HepG2 (cell line): ENCODE measurements around the gene ZNF213. TPM values are rescaled to one million over a fixed set of nuclear protein-coding genes. Genes with fewer than 3 reads are reported as not detected.

ENCODE experiments used
- AHR ChIP-seq: IDR thresholded peaks from 2 replicates; pipeline ENCODE4 v1.6.1; 2018; ENCODE audit warnings: missing genetic modification reagents, missing compliant biosample characterization
- ATM ChIP-seq: fragments of 450-650 bp; IDR thresholded peaks from 2 replicates; pipeline ENCODE4 v1.7.1; 2017; ENCODE audit warnings: mild to moderate bottlenecking, borderline replicate concordance
- GLI4 ChIP-seq: sonication (generic); formaldehyde crosslinking; IDR thresholded peaks from 2 replicates; pipeline ENCODE4 v1.5.1; 2020; ENCODE audit warnings: missing genetic modification reagents, mild to moderate bottlenecking, moderate library complexity, borderline replicate concordance
- HHEX ChIP-seq: IDR thresholded peaks from 2 replicates; pipeline ENCODE4 v1.6.1; 2016; ENCODE audit warnings: control low read depth
- HMG20B ChIP-seq: conservative IDR thresholded peaks from 2 replicates; pipeline ENCODE4 v1.6.1; 2016; ENCODE audit warnings: missing genetic modification reagents, missing compliant biosample characterization
- JUN ChIP-seq: sonication (generic); formaldehyde crosslinking; IDR thresholded peaks from 2 replicates; pipeline ENCODE4 v1.4.0; 2020; ENCODE audit warnings: mild to moderate bottlenecking, missing genetic modification reagents
- KAT8 ChIP-seq: IDR thresholded peaks from 2 replicates; pipeline ENCODE4 v1.6.1; 2016; ENCODE audit warnings: missing genetic modification reagents, missing compliant biosample characterization
- KLF6 ChIP-seq: IDR thresholded peaks from 2 replicates; pipeline ENCODE4 v1.8.0; 2016; ENCODE audit warnings: missing biosample characterization, missing genetic modification reagents
- PHF21A ChIP-seq: sonication (generic); formaldehyde crosslinking; IDR thresholded peaks from 2 replicates; pipeline ENCODE4 v1.5.0; 2020; ENCODE audit warnings: mild to moderate bottlenecking, missing genetic modification reagents
- ZFX ChIP-seq: sonication (generic); formaldehyde crosslinking; IDR thresholded peaks from 2 replicates; pipeline ENCODE4 v1.4.0; 2020; ENCODE audit warnings: mild to moderate bottlenecking, low read depth, missing genetic modification reagents, moderate library complexity
- ZFY ChIP-seq: sonication (generic); formaldehyde crosslinking; IDR thresholded peaks from 2 replicates; pipeline ENCODE4 v1.4.0; 2020; ENCODE audit warnings: missing genetic modification reagents
- ZNF382 ChIP-seq: sonication (generic); formaldehyde crosslinking; IDR thresholded peaks from 2 replicates; pipeline ENCODE4 v1.5.0; 2020; ENCODE audit warnings: missing genetic modification reagents, mild to moderate bottlenecking, borderline replicate concordance
- ZNF614 ChIP-seq: IDR thresholded peaks from 2 replicates; pipeline ENCODE4 v1.6.1; 2018; ENCODE audit warnings: missing biosample characterization, missing genetic modification reagents, inconsistent platforms, borderline replicate concordance
- ZNF678 ChIP-seq: sonication (generic); formaldehyde crosslinking; IDR thresholded peaks from 2 replicates; pipeline ENCODE4 v1.4.0; 2020; ENCODE audit warnings: mild to moderate bottlenecking, missing genetic modification reagents
- ZNF790 ChIP-seq: sonication (generic); formaldehyde crosslinking; IDR thresholded peaks from 2 replicates; pipeline ENCODE4 v1.8.0; 2022; ENCODE audit warnings: missing genetic modification reagents, mild to moderate bottlenecking, borderline replicate concordance
- polyA plus RNA-seq, 8 experiments: library from polyadenylated mRNA; depleted of rRNA in 3 of 8; stranded (reverse) in 7 of 8; unstranded in 1 of 8; fragments of >200 nt; fragmentation: Illumina TruSeq in 4 of 8; extraction: Trizol in 4 of 8; gene quantifications; 2 replicates each; pipeline versions ENCODE4 v1.2.1 to v1.2.3, GENCODE V29; 2011 to 2016; ENCODE audit warnings: low read depth in 4 of 8, missing spikeins in 1 of 8, mixed read lengths in 1 of 8; ENCODE audit not compliant: insufficient read depth in 1 of 8
- total RNA-seq, 5 experiments: library from RNA; depleted of rRNA; stranded (reverse); fragments of >200 nt; fragmentation: Illumina TruSeq; extraction: Trizol; gene quantifications; 2 replicates each; pipeline ENCODE4 v1.2.3, GENCODE V29; 2016; ENCODE audit warnings: low read depth in 1 of 5
- TF ChIP-seq, protein P1 (sequence below): IDR thresholded peaks from 2 replicates; pipeline ENCODE4 v1.6.1; 2016
- TF ChIP-seq, protein P2 (sequence below): sonication (generic); formaldehyde crosslinking; IDR thresholded peaks from 2 replicates; pipeline ENCODE4 v1.5.0; 2020; ENCODE audit warnings: mild to moderate bottlenecking, missing genetic modification reagents, moderate library complexity
- TF ChIP-seq, protein P3 (sequence below): IDR thresholded peaks from 2 replicates; pipeline ENCODE4 v1.4.0; 2020; ENCODE audit warnings: mild to moderate bottlenecking, missing genetic modification reagents
- TF ChIP-seq, protein P4 (sequence below): sonication (generic); formaldehyde crosslinking; IDR thresholded peaks from 2 replicates; pipeline ENCODE4 v1.5.1; 2020; ENCODE audit warnings: mild to moderate bottlenecking, missing genetic modification reagents

Gene ZNF213
- total and polyA plus RNA-seq, 2 of the 13 experiments (the other 11 are each of a cell fraction or from before 2014, with no cell fraction given), result 0.59 to 0.97 TPM

DNA sequence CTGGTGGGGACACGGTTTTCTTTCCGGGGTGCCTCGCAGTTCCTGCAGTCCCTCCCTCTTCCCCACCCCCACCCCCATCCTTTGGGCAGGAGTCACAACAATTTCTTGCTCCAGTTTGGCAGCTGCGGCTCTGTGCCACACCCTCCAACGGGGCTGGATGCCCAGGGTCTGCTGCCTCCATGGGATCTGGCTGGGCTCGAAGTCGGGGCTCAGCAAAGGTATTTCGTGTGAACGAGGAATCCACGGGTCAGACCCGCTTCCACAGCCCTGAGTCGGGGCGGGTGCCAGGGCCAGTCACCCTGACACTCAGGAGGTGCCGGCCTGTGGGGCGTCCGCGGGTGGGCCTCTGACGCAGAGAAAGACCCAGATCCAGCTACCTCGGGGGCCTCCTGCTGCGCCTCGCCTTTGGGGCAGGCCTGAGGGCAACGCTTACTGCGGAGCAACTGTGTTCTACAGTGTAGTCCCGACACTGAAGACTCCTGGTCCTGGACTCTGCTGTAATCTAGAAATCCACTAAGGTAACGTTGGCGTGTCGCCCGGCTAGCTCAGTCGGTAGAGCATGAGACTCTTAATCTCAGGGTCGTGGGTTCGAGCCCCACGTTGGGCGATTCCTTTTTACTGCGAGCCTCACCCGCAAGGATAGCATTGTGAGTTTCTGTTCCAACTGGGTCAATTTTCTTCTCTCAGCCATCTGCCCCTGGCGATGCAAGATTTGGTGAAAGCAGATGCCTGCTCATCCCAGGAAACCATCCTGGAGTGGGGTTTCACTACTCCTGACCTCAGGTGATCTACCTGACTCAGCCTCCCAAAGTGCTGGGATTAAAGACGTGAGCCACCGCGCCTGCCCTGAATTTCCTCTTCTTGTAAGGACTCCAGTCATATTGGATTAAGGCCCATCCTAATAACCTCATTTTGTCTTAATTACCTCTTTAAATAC lies 40.6 kb downstream of the ZNF213 start (continued):
- TF ChIP-seq ZNF382 (CRISPR knock-in tag), result no peak
- no peak for TF ChIP-seq ZFY (CRISPR knock-in tag)
- TF ChIP-seq HMG20B (CRISPR knock-in tag), result 0 out of 2 replicates have a peak, but pooled peaks have one; percentile 21
- TF ChIP-seq, protein P1, sequence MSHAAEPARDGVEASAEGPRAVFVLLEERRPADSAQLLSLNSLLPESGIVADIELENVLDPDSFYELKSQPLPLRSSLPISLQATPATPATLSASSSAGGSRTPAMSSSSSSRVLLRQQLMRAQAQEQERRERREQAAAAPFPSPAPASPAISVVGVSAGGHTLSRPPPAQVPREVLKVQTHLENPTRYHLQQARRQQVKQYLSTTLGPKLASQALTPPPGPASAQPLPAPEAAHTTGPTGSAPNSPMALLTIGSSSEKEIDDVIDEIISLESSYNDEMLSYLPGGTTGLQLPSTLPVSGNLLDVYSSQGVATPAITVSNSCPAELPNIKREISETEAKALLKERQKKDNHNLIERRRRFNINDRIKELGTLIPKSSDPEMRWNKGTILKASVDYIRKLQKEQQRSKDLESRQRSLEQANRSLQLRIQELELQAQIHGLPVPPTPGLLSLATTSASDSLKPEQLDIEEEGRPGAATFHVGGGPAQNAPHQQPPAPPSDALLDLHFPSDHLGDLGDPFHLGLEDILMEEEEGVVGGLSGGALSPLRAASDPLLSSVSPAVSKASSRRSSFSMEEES (CRISPR knock-in tag), result 0 out of 2 replicates have a peak, but pooled peaks have one; percentile 33
- no peak for TF ChIP-seq KLF6 (CRISPR knock-in tag)
- no peak for TF ChIP-seq ATM
- peak; percentile 48; the same call in 1 of the 2 replicates for TF ChIP-seq PHF21A
- no peak for TF ChIP-seq HHEX
- TF ChIP-seq, protein P2, sequence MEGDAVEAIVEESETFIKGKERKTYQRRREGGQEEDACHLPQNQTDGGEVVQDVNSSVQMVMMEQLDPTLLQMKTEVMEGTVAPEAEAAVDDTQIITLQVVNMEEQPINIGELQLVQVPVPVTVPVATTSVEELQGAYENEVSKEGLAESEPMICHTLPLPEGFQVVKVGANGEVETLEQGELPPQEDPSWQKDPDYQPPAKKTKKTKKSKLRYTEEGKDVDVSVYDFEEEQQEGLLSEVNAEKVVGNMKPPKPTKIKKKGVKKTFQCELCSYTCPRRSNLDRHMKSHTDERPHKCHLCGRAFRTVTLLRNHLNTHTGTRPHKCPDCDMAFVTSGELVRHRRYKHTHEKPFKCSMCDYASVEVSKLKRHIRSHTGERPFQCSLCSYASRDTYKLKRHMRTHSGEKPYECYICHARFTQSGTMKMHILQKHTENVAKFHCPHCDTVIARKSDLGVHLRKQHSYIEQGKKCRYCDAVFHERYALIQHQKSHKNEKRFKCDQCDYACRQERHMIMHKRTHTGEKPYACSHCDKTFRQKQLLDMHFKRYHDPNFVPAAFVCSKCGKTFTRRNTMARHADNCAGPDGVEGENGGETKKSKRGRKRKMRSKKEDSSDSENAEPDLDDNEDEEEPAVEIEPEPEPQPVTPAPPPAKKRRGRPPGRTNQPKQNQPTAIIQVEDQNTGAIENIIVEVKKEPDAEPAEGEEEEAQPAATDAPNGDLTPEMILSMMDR (CRISPR knock-in tag), result peak; percentile 3; the same call in 1 of the 2 replicates
- TF ChIP-seq AHR (CRISPR knock-in tag), result 0 out of 2 replicates have a peak, but pooled peaks have one; percentile 29
- TF ChIP-seq ZNF678 (CRISPR knock-in tag), result no peak
- TF ChIP-seq, protein P3, sequence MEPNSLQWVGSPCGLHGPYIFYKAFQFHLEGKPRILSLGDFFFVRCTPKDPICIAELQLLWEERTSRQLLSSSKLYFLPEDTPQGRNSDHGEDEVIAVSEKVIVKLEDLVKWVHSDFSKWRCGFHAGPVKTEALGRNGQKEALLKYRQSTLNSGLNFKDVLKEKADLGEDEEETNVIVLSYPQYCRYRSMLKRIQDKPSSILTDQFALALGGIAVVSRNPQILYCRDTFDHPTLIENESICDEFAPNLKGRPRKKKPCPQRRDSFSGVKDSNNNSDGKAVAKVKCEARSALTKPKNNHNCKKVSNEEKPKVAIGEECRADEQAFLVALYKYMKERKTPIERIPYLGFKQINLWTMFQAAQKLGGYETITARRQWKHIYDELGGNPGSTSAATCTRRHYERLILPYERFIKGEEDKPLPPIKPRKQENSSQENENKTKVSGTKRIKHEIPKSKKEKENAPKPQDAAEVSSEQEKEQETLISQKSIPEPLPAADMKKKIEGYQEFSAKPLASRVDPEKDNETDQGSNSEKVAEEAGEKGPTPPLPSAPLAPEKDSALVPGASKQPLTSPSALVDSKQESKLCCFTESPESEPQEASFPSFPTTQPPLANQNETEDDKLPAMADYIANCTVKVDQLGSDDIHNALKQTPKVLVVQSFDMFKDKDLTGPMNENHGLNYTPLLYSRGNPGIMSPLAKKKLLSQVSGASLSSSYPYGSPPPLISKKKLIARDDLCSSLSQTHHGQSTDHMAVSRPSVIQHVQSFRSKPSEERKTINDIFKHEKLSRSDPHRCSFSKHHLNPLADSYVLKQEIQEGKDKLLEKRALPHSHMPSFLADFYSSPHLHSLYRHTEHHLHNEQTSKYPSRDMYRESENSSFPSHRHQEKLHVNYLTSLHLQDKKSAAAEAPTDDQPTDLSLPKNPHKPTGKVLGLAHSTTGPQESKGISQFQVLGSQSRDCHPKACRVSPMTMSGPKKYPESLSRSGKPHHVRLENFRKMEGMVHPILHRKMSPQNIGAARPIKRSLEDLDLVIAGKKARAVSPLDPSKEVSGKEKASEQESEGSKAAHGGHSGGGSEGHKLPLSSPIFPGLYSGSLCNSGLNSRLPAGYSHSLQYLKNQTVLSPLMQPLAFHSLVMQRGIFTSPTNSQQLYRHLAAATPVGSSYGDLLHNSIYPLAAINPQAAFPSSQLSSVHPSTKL (CRISPR knock-in tag), result peak; percentile 32; the same call in 1 of the 2 replicates
- peak; percentile 43; the same call in 1 of the 2 replicates for TF ChIP-seq ZFX
- peak; percentile 87; the same call in 1 of the 2 replicates for TF ChIP-seq ZNF614 (CRISPR knock-in tag)
- TF ChIP-seq GLI4 (CRISPR knock-in tag), result no peak
- TF ChIP-seq ZNF790 (CRISPR knock-in tag), result no peak
- TF ChIP-seq, protein P4, sequence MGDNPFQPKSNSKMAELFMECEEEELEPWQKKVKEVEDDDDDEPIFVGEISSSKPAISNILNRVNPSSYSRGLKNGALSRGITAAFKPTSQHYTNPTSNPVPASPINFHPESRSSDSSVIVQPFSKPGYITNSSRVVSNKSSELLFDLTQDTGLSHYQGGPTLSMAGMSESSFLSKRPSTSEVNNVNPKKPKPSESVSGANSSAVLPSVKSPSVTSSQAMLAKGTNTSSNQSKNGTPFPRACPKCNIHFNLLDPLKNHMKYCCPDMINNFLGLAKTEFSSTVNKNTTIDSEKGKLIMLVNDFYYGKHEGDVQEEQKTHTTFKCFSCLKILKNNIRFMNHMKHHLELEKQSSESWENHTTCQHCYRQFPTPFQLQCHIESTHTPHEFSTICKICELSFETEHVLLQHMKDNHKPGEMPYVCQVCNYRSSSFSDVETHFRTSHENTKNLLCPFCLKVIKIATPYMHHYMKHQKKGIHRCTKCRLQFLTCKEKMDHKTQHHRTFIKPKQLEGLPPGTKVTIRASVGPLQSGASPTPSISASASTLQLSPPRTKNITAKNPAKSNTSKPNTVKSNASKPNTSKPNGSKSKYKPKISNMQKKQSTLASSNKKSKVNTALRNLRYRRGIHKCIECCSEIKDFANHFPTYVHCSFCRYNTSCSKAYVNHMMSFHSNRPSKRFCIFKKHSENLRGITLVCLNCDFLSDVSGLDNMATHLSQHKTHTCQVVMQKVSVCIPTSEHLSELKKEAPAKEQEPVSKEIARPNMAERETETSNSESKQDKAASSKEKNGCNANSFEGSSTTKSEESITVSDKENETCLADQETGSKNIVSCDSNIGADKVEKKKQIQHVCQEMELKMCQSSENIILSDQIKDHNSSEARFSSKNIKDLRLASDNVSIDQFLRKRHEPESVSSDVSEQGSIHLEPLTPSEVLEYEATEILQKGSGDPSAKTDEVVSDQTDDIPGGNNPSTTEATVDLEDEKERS (CRISPR knock-in tag), result no peak
- TF ChIP-seq KAT8, result peak; percentile 36; the same call in 1 of the 2 replicates
- TF ChIP-seq JUN (CRISPR knock-in tag), result no peak
